GM18499 (cell line): ENCODE results near the gene DMXL1.

Experiments
- ATAC-seq: cut with Tn5 transposase; IDR thresholded peaks from one replicate; pipeline ENCODE4 v1.9.1; 2021; ENCODE audit warnings: moderate number of reproducible peaks; ENCODE audit not compliant: insufficient read depth, unreplicated experiment

The DMXL1 gene

GRCh38 chr5:119257613-119258012, 186.7 kb downstream of the DMXL1 start:
- ATAC-seq: no peak

GRCh38 chr5:119263639-119264038, 192.8 kb downstream of the DMXL1 start:
- no peak for ATAC-seq

GRCh38 chr5:119264186-119264585, 193.3 kb downstream of the DMXL1 start:
- no peak for ATAC-seq

GRCh38 chr5:119267958-119268386, 197.1 kb downstream of the DMXL1 start:
- ATAC-seq: peak; percentile 79

- ATAC-seq: peak; percentile 44
Observed at GRCh38 chr5:119268387-119269060, 197.6 kb downstream of the DMXL1 start.

- ATAC-seq: peak; percentile 1
Observed at GRCh38 chr5:119269061-119269944, 198.4 kb downstream of the DMXL1 start.

GRCh38 chr5:119270121-119270565, 199.3 kb downstream of the DMXL1 start:
- no peak for ATAC-seq

- ATAC-seq: no peak
Observed at GRCh38 chr5:119270960-119271757, 200.3 kb downstream of the DMXL1 start.

GRCh38 chr5:119271758-119272730, 201.2 kb downstream of the DMXL1 start:
- no peak for ATAC-seq

- ATAC-seq: no peak
Observed at GRCh38 chr5:119273391-119273839, 202.5 kb downstream of the DMXL1 start.

GRCh38 chr5:119274030-119274766, 203.3 kb downstream of the DMXL1 start:
- no peak for ATAC-seq

- ATAC-seq: no peak
Observed at GRCh38 chr5:119274767-119275130, 203.9 kb downstream of the DMXL1 start.

GRCh38 chr5:119275146-119275545, 204.3 kb downstream of the DMXL1 start:
- ATAC-seq: no peak

GRCh38 chr5:119275601-119276173, 204.8 kb downstream of the DMXL1 start:
- peak; percentile 49 for ATAC-seq

- ATAC-seq: no peak
Observed at GRCh38 chr5:119276978-119277377, 206.1 kb downstream of the DMXL1 start.

- no peak for ATAC-seq
Observed at GRCh38 chr5:119279093-119279492, 208.2 kb downstream of the DMXL1 start.

- ATAC-seq: no peak
Observed at GRCh38 chr5:119280380-119280779, 209.5 kb downstream of the DMXL1 start.

- no peak for ATAC-seq
Observed at GRCh38 chr5:119282628-119283027, 211.7 kb downstream of the DMXL1 start.
